Measurements from ENCODE around the gene CRMP1. TPM values are rescaled to one million over a fixed set of nuclear protein-coding genes. Genes with fewer than 3 reads are reported as not detected.

The CRMP1 gene
- total and polyA plus RNA-seq, 2 of the 8 experiments (the other 6 are each of a cell fraction or from before 2014, with no cell fraction given), result 120 to 131 TPM

GRCh38 chr4:5810770-5811430 is 82.0 kb downstream of the CRMP1 start:
- FAIRE-seq, result no peak

More at GRCh38 chr4:5810770-5811430, 82.0 kb downstream of the CRMP1 start:
- Histone ChIP-seq H2BK5ac (ENCODE audit: low read depth, low read length) (no peak overlapping the region), H2BK20ac (ENCODE audit: low read length) (no peak overlapping the region), H3K4me2 (ENCODE audit: insufficient read depth in 1 of 2, low read depth in 2 of 2, low read length in 2 of 2) (no peak overlapping the region), H3K56ac (replicated peaks; ENCODE audit: insufficient read length, low read depth, low read length) (no peak overlapping the region), H2BK120ac (replicated peaks; ENCODE audit: low read depth, low read length) (no peak overlapping the region), H4K8ac (ENCODE audit: extremely low read depth, insufficient read depth, low read length) (no peak overlapping the region), H3K27ac (ENCODE audit: low read depth, low read length) (no peak overlapping the region), H4K5ac (ENCODE audit: insufficient read length, low read depth, low read length) (no peak overlapping the region), H3K9me3 (ENCODE audit: insufficient read depth in 2 of 2, low read depth in 1 of 2, low read length in 1 of 2) (no peaks in the 10 kb centered on the region), H3K14ac (ENCODE audit: insufficient read length) (no peak overlapping the region), H4K20me1 (replicated peaks in 1 of 2; ENCODE audit: control insufficient read depth in 1 of 2, insufficient read depth in 2 of 2, low read length in 2 of 2) (peaks cover 0 to 12% of the 10 kb centered on the region in 2 experiments), H3K4me3 (ENCODE audit: extremely low read depth in 1 of 4, insufficient read depth in 2 of 4, low read depth in 3 of 4, low read length in 4 of 4) (no peak overlapping the region), H4K91ac (replicated peaks; ENCODE audit: insufficient read length, low read length) (no peak overlapping the region), H3K27me3 (replicated peaks in 1 of 4; ENCODE audit: control insufficient read depth in 3 of 4, extremely low read depth in 1 of 4, insufficient read depth in 3 of 4, low read length in 3 of 4) (no peaks in the 10 kb centered on the region; a peak in 1 of 7 replicates), H2AFZ (ENCODE audit: low read length) (no peak overlapping the region), H3K9ac (replicated peaks in 1 of 4; ENCODE audit: extremely low read depth in 1 of 4, low read depth in 3 of 4, low read length in 3 of 4) (no peak overlapping the region), H2BK12ac (ENCODE audit: low read depth, low read length) (no peak overlapping the region), H3K18ac (ENCODE audit: extremely low read depth, low read length) (no peak overlapping the region), H2BK15ac (ENCODE audit: low read length) (no peak overlapping the region), H3K4ac (replicated peaks; ENCODE audit: insufficient read length, low read depth, low read length) (no peak overlapping the region), H3K36me3 (ENCODE audit: control insufficient read depth in 2 of 4, insufficient read depth in 4 of 4, low read length in 3 of 4) (peaks cover 2 to 23% (median 9%) of the 10 kb centered on the region in 4 experiments; a peak in 5 of 8 replicates), H3K79me2 (ENCODE audit: control insufficient read depth in 1 of 2, insufficient read depth in 2 of 2, low read length in 2 of 2) (no peaks in the 10 kb centered on the region), H3K23ac (ENCODE audit: insufficient read length) (no peak overlapping the region), H3K23me2 (ENCODE audit: low read depth, low read length) (no peaks in the 10 kb centered on the region), H3K79me1 (ENCODE audit: low read depth, low read length) (peaks cover 3% of the 10 kb centered on the region; the same call in 1 of the 2 replicates), H3K4me1 (replicated peaks in 1 of 4; ENCODE audit: control insufficient read depth in 3 of 4, insufficient read depth in 4 of 4, low read length in 3 of 4) (no peaks in the 10 kb centered on the region), H2AK5ac (ENCODE audit: low read depth, low read length) (no peak overlapping the region)
- POLR2A ChIA-PET (ENCODE audit: partially characterized antibody), result no interaction called here
- TF ChIP-seq CTBP2 (IDR thresholded peaks at IDR 0.05; ENCODE audit: borderline replicate concordance, insufficient read depth, insufficient read length, low read length) (no peak), MAFK (IDR thresholded peaks at IDR 0.05; ENCODE audit: low read depth, low read length) (peak; percentile 85), HDAC6 (IDR thresholded peaks at IDR 0.05; ENCODE audit: low read depth, low read length) (no peak)
- WGBS, 2 experiments (ENCODE audit: extremely low coverage in 1 of 2, insufficient coverage in 1 of 2, insufficient read length in 1 of 2, insufficient replicate concordance in 2 of 2, low coverage in 1 of 2, low lambda C conversion rate in 2 of 2, missing lambda C conversion rate in 1 of 2), result 80% methylated on average over 12 of the region's 12 CpGs; no CpG with 5 or more reads in 1 of the 2 experiments
- no peak for DNase-seq (ENCODE audit: low read depth in 1 of 2, low spot score in 2 of 2)
- CTCF ChIA-PET (ENCODE audit: partially characterized antibody), result interaction anchor here (1.5 to 2.2 kb wide), 3 partner anchors 10 to 169 kb away, joined by 3 to 9 read pairs (median 3); no protein-coding TSS in a partner anchor

Measured in H1 (cell line).